Esophagus (tissue), 2 donors: ENCODE data around the gene LENG1. TPM values are rescaled to one million over a fixed set of nuclear protein-coding genes. Genes with fewer than 3 reads are reported as not detected.
"Not testable (repeated sequence)": the region's sequence is repeated elsewhere in the genome, so short reads cannot be mapped to it uniquely, and the experiment has no call there.

Source experiments
- H3K27ac ChIP-seq, 2 donors: one replicate each; pipeline ENCODE4 v1.5.1; 2013; ENCODE audit warnings: low read depth in 2 of 2, mild to moderate bottlenecking in 2 of 2, inconsistent platforms in 1 of 2, low read length in 1 of 2, moderate library complexity in 1 of 2
- H3K27me3 ChIP-seq, 2 donors: one replicate each; pipeline ENCODE4 v1.6.1; 2013; ENCODE audit warnings: low read length in 2 of 2, control low read depth in 1 of 2, mild to moderate bottlenecking in 1 of 2; ENCODE audit not compliant: insufficient read depth in 2 of 2, control insufficient read depth in 1 of 2
- H3K36me3 ChIP-seq, 2 donors: one replicate each; pipeline ENCODE4 v1.6.1; 2013; ENCODE audit warnings: low read length in 1 of 2; ENCODE audit not compliant: control insufficient read depth in 2 of 2, insufficient read depth in 2 of 2
- H3K4me1 ChIP-seq, 2 donors: one replicate each; pipeline ENCODE4 v1.6.1; 2013; ENCODE audit warnings: low read length in 1 of 2; ENCODE audit not compliant: control insufficient read depth in 2 of 2, insufficient read depth in 2 of 2
- H3K4me3 ChIP-seq, 2 donors: one replicate each; pipeline ENCODE4 v1.5.1; 2013; ENCODE audit warnings: low read length in 2 of 2, mild to moderate bottlenecking in 2 of 2, low read depth in 1 of 2, moderate library complexity in 1 of 2
- H3K9me3 ChIP-seq, 2 donors: one replicate each; pipeline ENCODE4 v1.6.1; 2013; ENCODE audit warnings: mild to moderate bottlenecking in 2 of 2, low read depth in 1 of 2, low read length in 1 of 2, moderate library complexity in 1 of 2; ENCODE audit not compliant: control insufficient read depth in 2 of 2, insufficient read depth in 1 of 2
- WGBS, 2 donors: extraction: QIAGEN DNeasy Blood & Tissue Kit; methylation state at CpG; one replicate each; pipeline ENCODE4 v1.1.7; 2013; 5-methylcytosine and 5-hydroxymethylcytosine counted together
- polyA plus RNA-seq, 2 donors: library from polyadenylated mRNA; stranded (reverse); fragments of 200-250 nt; gene quantifications; one replicate each; pipeline ENCODE4 v1.2.3, GENCODE V29; 2013
- donor health status: healthy with polysubstance abuse.
- donor health status: Bipolar disorder and iron deficiency.

Gene LENG1
- 1 to 10 TPM; 4.9 to 7.0 TPM for polyA plus RNA-seq

GRCh38 chr19:54159352-54160181 lies at the start of gene LENG1:
TSS of gene LENG1 (minus strand) at chr19:54159721. CDS start at chr19:54159695, 26 bp downstream.
- Histone ChIP-seq H3K4me3 (peak within 1 kb of the TSS; percentile 63 to 79), H3K36me3 (peaks cover 25 to 26% of the 10 kb centered on the region in 2 donors), H3K9me3 (no peaks in the 10 kb centered on the region), H3K4me1 (peaks cover 2 to 32% of the 10 kb centered on the region in 2 donors), H3K27ac (peak within 1 kb of the TSS; percentile 97 to 100), H3K27me3 (no peaks in the 10 kb centered on the region)
- 0% methylated on average over 71 to 72 of the region's 72 CpGs for WGBS, 2 donors

GRCh38 chr19:54208784-54209057 lies 49.2 kb upstream of the LENG1 start:
- Histone ChIP-seq H3K36me3 (peaks cover 17 to 37% of the 10 kb centered on the region in 2 donors), H3K4me1 (peaks cover 10 to 20% of the 10 kb centered on the region in 2 donors), H3K27ac (peak overlapping the region; percentile 38 to 53), H3K27me3 (no peaks in the 10 kb centered on the region), H3K4me3 (no peak overlapping the region), H3K9me3 (no peaks in the 10 kb centered on the region)
- 62 to 74% methylated on average over 8 of the region's 8 CpGs for WGBS, 2 donors

- Histone ChIP-seq H3K4me1 (peaks cover 13 to 20% of the 10 kb centered on the region in 2 donors), H3K9me3 (no peaks in the 10 kb centered on the region), H3K27ac (peak overlapping the region; percentile 38 to 53), H3K27me3 (no peaks in the 10 kb centered on the region), H3K4me3 (no peak overlapping the region), H3K36me3 (peaks cover 20 to 39% of the 10 kb centered on the region in 2 donors)
- 65 to 66% methylated on average over 18 of the region's 18 CpGs for WGBS, 2 donors
Measured at GRCh38 chr19:54207983-54208783, 48.7 kb upstream of the LENG1 start.

- Histone ChIP-seq H3K27me3 (no peaks in the 10 kb centered on the region), H3K36me3 (peaks cover 20 to 41% of the 10 kb centered on the region in 2 donors), H3K4me1 (peaks cover 13 to 23% of the 10 kb centered on the region in 2 donors), H3K9me3 (no peaks in the 10 kb centered on the region), H3K4me3 (no peak overlapping the region), H3K27ac (peak overlapping the region in 1 of 2 donors; percentile 6)
- 73 to 79% methylated on average over 5 of the region's 5 CpGs for WGBS, 2 donors
Measured at GRCh38 chr19:54207676-54207982, 48.1 kb upstream of the LENG1 start.

GRCh38 chr19:54207193-54207592 lies 47.7 kb upstream of the LENG1 start:
- H3K4me3 ChIP-seq, H3K27me3 ChIP-seq, H3K9me3 ChIP-seq: not testable (repeated sequence)
- 67 to 68% methylated on average over 18 to 23 of the region's 23 CpGs for WGBS, 2 donors
- Histone ChIP-seq H3K36me3 (peaks cover 20 to 44% of the 10 kb centered on the region in 2 donors), H3K27ac (peak overlapping the region in 1 of 2 donors; percentile 6), H3K4me1 (peaks cover 13 to 25% of the 10 kb centered on the region in 2 donors)

GRCh38 chr19:54206831-54207177 lies 47.3 kb upstream of the LENG1 start:
- Histone ChIP-seq H3K27ac (no peak overlapping the region), H3K4me3 (no peak overlapping the region), H3K4me1 (peaks cover 16 to 25% of the 10 kb centered on the region in 2 donors), H3K9me3 (no peaks in the 10 kb centered on the region), H3K36me3 (peaks cover 20 to 44% of the 10 kb centered on the region in 2 donors), H3K27me3 (no peaks in the 10 kb centered on the region)
- 77 to 84% methylated on average over 13 of the region's 13 CpGs for WGBS, 2 donors

GRCh38 chr19:54206030-54206830 lies 46.7 kb upstream of the LENG1 start:
- H3K27me3 ChIP-seq: no peaks in the 10 kb centered on the region
- peaks cover 20 to 44% of the 10 kb centered on the region in 2 donors for H3K36me3 ChIP-seq
- 85 to 88% methylated on average over 27 of the region's 27 CpGs for whole genome bisulfite sequencing, 2 donors
- H3K27ac ChIP-seq: no peak overlapping the region
- peaks cover 18 to 25% of the 10 kb centered on the region in 2 donors for H3K4me1 ChIP-seq
- no peak overlapping the region for H3K4me3 ChIP-seq
- no peaks in the 10 kb centered on the region for H3K9me3 ChIP-seq

GRCh38 chr19:54204767-54205468 lies 45.4 kb upstream of the LENG1 start:
- 73 to 74% methylated on average over 4 of the region's 4 CpGs for WGBS, 2 donors
- Histone ChIP-seq H3K27ac (peak overlapping the region in 1 of 2 donors; percentile 0), H3K36me3 (peaks cover 20 to 44% of the 10 kb centered on the region in 2 donors), H3K27me3 (no peaks in the 10 kb centered on the region), H3K4me3 (no peak overlapping the region), H3K4me1 (peaks cover 18 to 22% of the 10 kb centered on the region in 2 donors), H3K9me3 (no peaks in the 10 kb centered on the region)

- H3K4me3 ChIP-seq: peak overlapping the region in 1 of 2 donors; percentile 14
- peaks cover 20 to 37% of the 10 kb centered on the region in 2 donors for H3K36me3 ChIP-seq
Measured at GRCh38 chr19:54203151-54203611, 43.7 kb upstream of the LENG1 start.

More at GRCh38 chr19:54203151-54203611, 43.7 kb upstream of the LENG1 start:
- WGBS, 2 donors: 34 to 41% methylated on average over 9 of the region's 9 CpGs
- no peak overlapping the region for H3K27ac ChIP-seq
- H3K9me3 ChIP-seq: no peaks in the 10 kb centered on the region
- peaks cover 11% of the 10 kb centered on the region in 2 donors for H3K4me1 ChIP-seq
- no peaks in the 10 kb centered on the region for H3K27me3 ChIP-seq
